Testis (tissue), 3 donors: ENCODE data around the gene ZNF423. TPM values are rescaled to one million over a fixed set of nuclear protein-coding genes. Genes with fewer than 3 reads are reported as not detected.

Source experiments
- DNase-seq: peaks from one replicate; pipeline ENCODE4 v3.0.0-alpha.2; 2019
- H3K27ac ChIP-seq, 2 donors: fragments of 200-600 bp; sonication (generic); one replicate each; pipeline ENCODE4 v1.5.1; 2019
- H3K27me3 ChIP-seq: fragments of 200-600 bp; sonication (generic); one replicate; pipeline ENCODE4 v1.5.1; 2019
- H3K36me3 ChIP-seq: fragments of 200-600 bp; sonication (generic); one replicate; pipeline ENCODE4 v1.5.1; 2017; ENCODE audit warnings: low read depth; ENCODE audit errors: missing control alignments
- H3K4me1 ChIP-seq: fragments of 200-600 bp; sonication (generic); one replicate; pipeline ENCODE4 v1.5.1; 2019
- H3K4me3 ChIP-seq, 2 donors: fragments of 200-600 bp; sonication (generic); one replicate each; pipeline ENCODE4 v1.5.1; 2017 to 2019
- H3K9me3 ChIP-seq: fragments of 200-600 bp; sonication (generic); one replicate; pipeline ENCODE4 v1.5.1; 2017
- POLR2A ChIP-seq: fragments of 450-650 bp; IDR thresholded peaks from one replicate; pipeline ENCODE4 v1.6.1; 2017; ENCODE audit warnings: antibody characterized with exemption, mild to moderate bottlenecking, moderate library complexity
- WGBS, 2 donors: methylation state at CpG; one replicate each; pipeline ENCODE4 v1.1.5; 2018; 5-methylcytosine and 5-hydroxymethylcytosine counted together
- intact Hi-C: fragments of 100-400 bp; cut with DNase I; formaldehyde crosslinking; loops from one replicate; pipeline ENCODE4 v1.15.1; 2023; ENCODE audit warnings: low total_unique reads
- polyA plus RNA-seq: library from polyadenylated mRNA; stranded (reverse); fragments of 350-450 nt; fragmentation: Illumina TruSeq; extraction: RNeasy Lipid Tissue Mini Kit (QIAGEN cat#74804); gene quantifications from one replicate; pipeline ENCODE4 v1.2.3, GENCODE V29; 2014; ENCODE audit warnings: low read depth, low replicate concordance; ENCODE audit not compliant: insufficient read depth
- total RNA-seq, 2 donors: library from RNA; depleted of rRNA; stranded (reverse); fragments of >200 nt; gene quantifications; one replicate each; pipeline ENCODE4 v1.2.3, GENCODE V29; 2016
- TF ChIP-seq, protein P1 (sequence below), 3 experiments: fragments of 450-650 bp in 2 of 3; fragments of 200-600 bp in 1 of 3; sonication (generic) in 1 of 3; IDR thresholded peaks; one replicate each; pipeline ENCODE4 v1.5.1; 2016 to 2019; ENCODE audit warnings: antibody characterized with exemption in 3 of 3, mild to moderate bottlenecking in 2 of 3, moderate library complexity in 1 of 3

The ZNF423 gene
- total and polyA plus RNA-seq, 3 donors from 2014 or later = 8.9 to 19.0 (median 12.1) TPM

DNA sequence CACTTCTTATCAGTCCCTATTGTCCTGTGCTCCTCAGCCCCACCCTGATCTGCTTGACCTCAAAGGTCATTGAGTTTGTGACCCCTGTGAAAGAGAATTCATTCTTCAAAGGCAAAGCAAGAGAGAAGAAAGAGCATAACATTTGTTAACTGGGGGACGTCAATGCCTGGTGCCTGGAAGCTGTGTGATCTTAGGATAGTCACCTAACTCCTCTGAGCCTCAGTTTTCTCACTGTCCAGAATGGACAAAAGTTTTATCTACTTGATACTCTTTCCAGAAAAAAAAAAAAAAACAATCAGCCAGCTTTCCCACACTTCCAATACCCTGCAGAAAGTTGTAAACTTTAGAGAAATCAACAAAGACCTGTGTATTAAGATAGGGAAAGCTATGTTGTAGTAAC is 309.2 kb downstream of the ZNF423 start:
- no peak for DNase-seq
- intact Hi-C loops = no loop called here
- no peak for TF ChIP-seq POLR2A
- TF ChIP-seq, protein P1, sequence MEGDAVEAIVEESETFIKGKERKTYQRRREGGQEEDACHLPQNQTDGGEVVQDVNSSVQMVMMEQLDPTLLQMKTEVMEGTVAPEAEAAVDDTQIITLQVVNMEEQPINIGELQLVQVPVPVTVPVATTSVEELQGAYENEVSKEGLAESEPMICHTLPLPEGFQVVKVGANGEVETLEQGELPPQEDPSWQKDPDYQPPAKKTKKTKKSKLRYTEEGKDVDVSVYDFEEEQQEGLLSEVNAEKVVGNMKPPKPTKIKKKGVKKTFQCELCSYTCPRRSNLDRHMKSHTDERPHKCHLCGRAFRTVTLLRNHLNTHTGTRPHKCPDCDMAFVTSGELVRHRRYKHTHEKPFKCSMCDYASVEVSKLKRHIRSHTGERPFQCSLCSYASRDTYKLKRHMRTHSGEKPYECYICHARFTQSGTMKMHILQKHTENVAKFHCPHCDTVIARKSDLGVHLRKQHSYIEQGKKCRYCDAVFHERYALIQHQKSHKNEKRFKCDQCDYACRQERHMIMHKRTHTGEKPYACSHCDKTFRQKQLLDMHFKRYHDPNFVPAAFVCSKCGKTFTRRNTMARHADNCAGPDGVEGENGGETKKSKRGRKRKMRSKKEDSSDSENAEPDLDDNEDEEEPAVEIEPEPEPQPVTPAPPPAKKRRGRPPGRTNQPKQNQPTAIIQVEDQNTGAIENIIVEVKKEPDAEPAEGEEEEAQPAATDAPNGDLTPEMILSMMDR (IDR thresholded peaks at IDR 0.05) = no peak
- Histone ChIP-seq H3K27me3 (no peaks in the 10 kb centered on the region), H3K27ac (no peak overlapping the region), H3K36me3 (no peaks in the 10 kb centered on the region), H3K4me1 (no peaks in the 10 kb centered on the region), H3K4me3 (no peak overlapping the region), H3K9me3 (no peaks in the 10 kb centered on the region)
- WGBS, 2 donors = 86 to 87% methylated on average over 1 of the region's 1 CpG

DNA sequence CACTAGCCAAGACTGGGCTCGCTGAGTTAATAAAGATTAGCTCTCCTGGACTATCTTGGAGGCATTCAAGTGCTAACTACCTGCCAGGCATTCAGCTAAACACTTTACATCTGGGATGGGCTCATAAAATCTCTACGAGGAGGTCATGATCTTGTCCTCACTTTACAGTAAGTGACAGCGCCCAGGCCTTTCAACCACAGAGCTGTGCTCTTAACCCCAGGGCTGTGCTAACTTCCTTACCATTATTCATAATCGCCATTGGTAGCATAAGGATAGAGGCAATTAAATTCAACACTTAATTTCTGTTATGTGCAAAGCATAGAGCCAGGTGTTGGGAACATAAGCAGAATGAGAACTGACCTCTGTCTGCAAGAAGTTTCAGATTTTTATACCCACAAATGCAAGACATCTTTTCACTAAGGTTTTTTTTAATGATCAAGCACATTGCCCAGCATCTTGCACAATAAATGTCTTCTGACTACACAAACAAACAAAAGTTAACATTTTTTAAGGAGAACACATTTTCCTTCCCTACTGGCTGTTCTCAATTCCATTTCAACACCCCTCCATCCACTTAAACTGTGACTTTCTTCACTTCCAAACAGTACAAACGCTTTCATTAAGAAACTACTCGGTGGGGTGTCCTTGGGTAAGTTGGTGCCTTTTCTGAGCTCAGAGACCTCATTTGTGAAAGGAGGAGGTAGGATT is 310.0 kb downstream of the ZNF423 start:
- TF ChIP-seq, protein P1 (IDR thresholded peaks at IDR 0.05) = no peak
- no peak for TF ChIP-seq POLR2A
- no peak overlapping the region for H3K27ac ChIP-seq
- intact Hi-C loops = no loop called here
- 57 to 60% methylated on average over 6 of the region's 6 CpGs for WGBS, 2 donors
- no peaks in the 10 kb centered on the region for H3K27me3 ChIP-seq
- H3K4me3 ChIP-seq = no peak overlapping the region
- H3K4me1 ChIP-seq = no peaks in the 10 kb centered on the region
- H3K36me3 ChIP-seq = no peaks in the 10 kb centered on the region
- no peak for DNase-seq
- H3K9me3 ChIP-seq = no peaks in the 10 kb centered on the region

DNA sequence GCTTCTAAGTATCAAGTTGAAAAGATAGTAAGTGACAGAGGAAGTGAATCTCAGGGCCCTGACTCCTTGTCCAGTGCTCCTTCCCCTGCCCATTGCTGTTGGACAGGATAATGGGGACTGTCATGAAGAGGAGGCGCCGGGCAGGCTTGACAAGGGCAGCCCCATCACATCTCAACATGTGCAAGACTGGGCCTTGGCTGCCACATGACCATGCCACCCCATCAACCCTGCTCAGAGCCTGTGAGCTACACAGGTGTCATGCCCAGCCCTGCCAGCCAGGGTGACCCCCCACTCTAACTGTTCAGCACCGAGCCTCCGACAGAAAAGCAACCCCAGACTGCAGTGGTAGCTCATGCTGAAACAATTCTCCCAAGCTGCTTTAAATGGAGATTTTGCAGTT is 310.7 kb downstream of the ZNF423 start:
- H3K27ac ChIP-seq = no peak overlapping the region

DNA sequence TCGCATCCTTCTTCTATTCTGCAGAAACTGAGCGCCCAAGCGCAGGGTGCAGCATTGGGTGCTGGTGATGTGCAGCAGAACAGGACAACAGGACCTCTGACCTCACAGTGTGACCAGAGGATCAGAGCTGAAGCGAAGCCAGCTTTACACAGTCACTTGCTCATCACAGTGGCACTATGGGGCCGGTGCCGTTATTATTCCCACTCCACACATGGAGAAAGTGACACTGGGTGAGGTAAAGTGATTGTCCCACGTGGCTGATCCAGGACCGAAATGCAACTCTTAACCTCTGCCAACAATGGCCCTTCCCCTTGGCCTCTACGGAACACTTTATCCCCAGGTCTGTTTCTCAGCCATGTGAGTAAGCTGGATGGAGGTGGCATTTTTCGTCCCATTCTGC is 311.1 kb downstream of the ZNF423 start:
- TF ChIP-seq, protein P1 (IDR thresholded peaks at IDR 0.05) = no peak
- TF ChIP-seq POLR2A = no peak
- H3K27me3 ChIP-seq = no peaks in the 10 kb centered on the region
- H3K36me3 ChIP-seq = no peaks in the 10 kb centered on the region
- 82 to 90% methylated on average over 9 to 10 of the region's 10 CpGs for WGBS, 2 donors
- no peak overlapping the region for H3K4me3 ChIP-seq
- intact Hi-C loops = no loop called here
- no peaks in the 10 kb centered on the region for H3K9me3 ChIP-seq
- no peak for DNase-seq
- peaks cover 4% of the 10 kb centered on the region for H3K4me1 ChIP-seq
- no peak overlapping the region for H3K27ac ChIP-seq

More for the DNA sequence above, 310.7 kb downstream of the ZNF423 start:
- Histone ChIP-seq H3K36me3 (no peaks in the 10 kb centered on the region), H3K4me3 (no peak overlapping the region), H3K27me3 (no peaks in the 10 kb centered on the region), H3K4me1 (peaks cover under 1% of the 10 kb centered on the region), H3K9me3 (no peaks in the 10 kb centered on the region)
- TF ChIP-seq, protein P1 (IDR thresholded peaks at IDR 0.05) = no peak
- TF ChIP-seq POLR2A = no peak
- 100% methylated on average over 1 to 4 of the region's 4 CpGs for WGBS, 2 donors
- no peak for DNase-seq
- intact Hi-C loops = no loop called here

DNA sequence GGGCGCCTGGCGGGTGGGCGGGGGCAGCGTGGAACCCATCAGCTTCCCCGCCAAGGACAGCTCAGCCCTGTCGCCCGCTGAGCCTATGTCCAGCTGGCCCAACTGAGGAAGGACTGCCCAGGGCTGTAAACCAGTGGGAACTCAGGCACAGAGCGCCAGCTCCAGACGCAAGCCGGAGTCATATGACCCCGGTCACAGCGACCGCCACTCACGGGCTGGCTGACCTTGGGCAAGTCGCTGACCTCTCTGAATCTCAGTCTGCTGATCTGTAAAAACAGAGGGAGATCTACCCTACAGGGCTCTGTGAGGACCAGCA is 312.3 kb downstream of the ZNF423 start:
- TF ChIP-seq, protein P1 (IDR thresholded peaks at IDR 0.05) = no peak
- no peak for TF ChIP-seq POLR2A
- WGBS, 2 donors = 82 to 93% methylated on average over 5 to 15 of the region's 15 CpGs
- no peaks in the 10 kb centered on the region for H3K27me3 ChIP-seq
- H3K27ac ChIP-seq = no peak overlapping the region
- H3K4me3 ChIP-seq = no peak overlapping the region
- no peaks in the 10 kb centered on the region for H3K36me3 ChIP-seq
- H3K9me3 ChIP-seq = no peaks in the 10 kb centered on the region
- H3K4me1 ChIP-seq = peaks cover 5% of the 10 kb centered on the region
- intact Hi-C loops = no loop called here
- DNase-seq = no peak
